NCI-H2196 treated with DMSO at 0.1 percent for 48 hours (cell line): ENCODE measurements around the gene DSE.
"Not testable (repeated sequence)": the region's sequence is repeated elsewhere in the genome, so short reads cannot be mapped to it uniquely, and the experiment has no call there.

ENCODE experiments used
- DNase-seq: peaks from one replicate; lab custom pipeline; 2025; ENCODE audit not compliant: unreplicated experiment; lab: John Stamatoyannopoulos, UW

DSE gene

DNA sequence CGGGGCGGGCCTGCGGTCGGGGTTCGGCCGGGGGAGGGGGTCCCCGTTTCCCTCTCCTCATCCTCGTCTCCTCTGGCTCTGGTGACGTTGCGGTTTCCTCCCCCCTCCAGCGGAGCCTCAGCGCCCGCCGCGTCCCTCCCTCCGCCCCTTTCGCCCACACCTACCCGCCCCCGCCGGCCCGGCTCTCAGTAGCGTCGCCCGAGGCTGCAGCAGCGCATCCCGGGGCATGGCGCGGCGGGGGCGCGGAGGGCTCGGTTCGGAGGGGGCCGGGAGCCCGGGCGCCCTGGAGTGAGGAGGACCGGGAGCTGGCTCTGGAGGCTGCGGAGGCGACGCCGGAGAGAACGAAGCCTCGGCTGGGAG, at the start of gene DSE:
TSS of gene DSE (plus strand) at position 188 of the 360 bp plus-strand sequence. CDS start 28,304 bp downstream, outside the sequence.
- DNase-seq, result no peak

DNA sequence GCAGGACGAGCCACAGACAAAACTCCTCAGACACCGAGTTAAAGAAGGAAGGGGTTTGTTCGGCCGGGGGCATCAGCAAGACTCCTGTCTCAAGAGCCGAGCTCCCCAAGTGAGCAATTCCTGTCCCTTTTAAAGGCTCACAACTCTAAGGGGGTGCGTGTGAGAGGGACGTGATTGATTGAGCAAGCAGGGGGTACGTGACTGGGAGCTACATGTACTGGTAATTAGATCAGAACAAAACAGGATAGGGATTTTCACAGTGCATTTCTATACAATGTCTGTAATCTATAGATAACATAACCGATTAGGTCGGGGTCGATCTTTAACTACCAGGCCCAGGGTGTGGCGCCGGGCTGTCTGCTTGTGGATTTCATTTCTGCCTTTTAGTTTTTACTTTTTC, 48.8 kb upstream of the DSE start:
- DNase-seq, result not testable (repeated sequence)

DNA sequence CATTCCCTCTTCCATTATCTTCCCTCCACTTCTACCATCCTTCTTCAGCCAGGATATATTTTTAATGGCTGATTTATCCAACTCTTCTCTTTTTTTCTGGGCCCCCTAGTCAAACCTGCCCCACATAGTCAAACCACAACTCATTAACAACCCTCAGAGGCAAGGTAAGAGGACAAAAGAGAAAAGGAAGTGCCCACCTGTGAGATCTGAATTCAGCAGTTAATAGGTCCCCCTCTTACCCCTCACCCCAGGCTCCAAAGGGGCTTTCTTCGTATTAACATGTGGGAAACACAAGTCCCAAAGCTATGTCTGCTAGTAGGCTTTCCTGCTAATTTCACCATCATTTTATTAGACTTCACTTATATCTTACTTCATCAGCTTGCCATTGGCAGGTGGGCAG, 46.9 kb upstream of the DSE start:
- DNase-seq, result no peak

DNA sequence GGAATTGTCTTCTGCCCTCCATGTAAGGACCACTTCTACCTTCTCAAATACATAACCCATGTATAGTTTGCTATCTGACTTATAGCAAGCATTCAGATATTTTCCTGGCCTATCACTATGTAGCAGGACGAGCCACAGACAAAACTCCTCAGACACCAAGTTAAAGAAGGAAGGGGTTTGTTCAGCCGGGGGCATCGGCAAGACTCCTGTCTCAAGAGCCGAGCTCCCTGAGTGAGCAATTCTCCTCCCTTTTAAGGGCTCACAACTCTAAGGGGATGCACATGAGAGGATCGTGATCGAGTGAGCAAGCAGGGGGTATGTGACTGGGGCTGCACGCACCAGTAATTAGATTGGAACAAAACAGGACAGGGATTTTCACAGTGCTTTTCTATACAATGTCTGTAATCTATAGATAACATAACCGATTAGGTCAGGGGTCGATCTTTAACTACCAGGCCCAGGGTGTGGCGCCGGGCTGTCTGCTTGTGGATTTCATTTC, 45.1 kb upstream of the DSE start:
- DNase-seq, result not testable (repeated sequence)

DNA sequence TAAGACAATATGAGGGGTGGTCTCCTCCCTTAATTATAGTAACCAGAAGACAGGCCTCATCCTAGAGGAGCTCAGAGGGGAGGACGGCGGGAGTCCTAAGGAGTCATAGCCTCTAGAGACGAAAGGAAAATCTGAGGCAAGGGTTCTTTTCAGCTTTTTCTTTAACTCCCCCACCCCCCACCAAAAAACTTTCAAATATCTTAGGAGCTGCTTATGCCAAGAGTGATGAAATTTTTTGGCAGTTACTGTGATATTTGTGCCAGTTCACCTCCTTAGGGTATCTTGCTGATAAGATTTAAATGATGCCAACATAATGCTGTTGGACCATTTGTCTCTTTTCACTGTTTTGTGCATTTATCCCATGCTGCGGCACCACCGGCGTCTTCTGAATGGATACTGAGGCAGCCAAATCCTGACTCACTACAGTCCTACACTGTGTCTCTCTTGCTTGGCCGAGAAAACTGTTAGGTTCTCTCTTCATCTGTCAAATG, 44.5 kb upstream of the DSE start:
- no peak for DNase-seq

GRCh38 chr6:116326996-116327395, 43.8 kb upstream of the DSE start:
- no peak for DNase-seq

GRCh38 chr6:116327803-116328527, 42.8 kb upstream of the DSE start:
- DNase-seq, result no peak

DNA sequence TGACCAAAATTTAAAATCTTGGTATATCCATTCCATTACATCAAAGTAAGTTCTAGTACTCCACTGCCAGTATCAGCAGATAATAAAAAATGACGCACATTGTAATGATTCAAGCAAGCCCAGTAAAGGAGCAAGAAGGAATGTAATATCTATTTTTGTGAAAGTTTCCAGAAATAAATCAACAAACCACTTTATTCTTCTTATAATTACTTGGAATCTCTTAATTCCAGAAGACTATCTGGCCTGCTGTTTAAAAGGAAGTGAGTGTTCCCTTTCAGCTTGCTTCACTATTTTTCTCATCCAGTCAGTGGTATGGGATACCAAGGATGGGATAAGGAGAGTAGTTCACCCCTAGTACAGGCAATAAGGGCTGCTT, 42.2 kb upstream of the DSE start:
- DNase-seq, result no peak

- no peak for DNase-seq
Observed at GRCh38 chr6:116329156-116329555, 41.6 kb upstream of the DSE start.

- DNase-seq, result no peak
Observed at GRCh38 chr6:116330511-116330910, 40.2 kb upstream of the DSE start.

- no peak for DNase-seq
Observed at GRCh38 chr6:116332096-116332495, 38.7 kb upstream of the DSE start.

DNA sequence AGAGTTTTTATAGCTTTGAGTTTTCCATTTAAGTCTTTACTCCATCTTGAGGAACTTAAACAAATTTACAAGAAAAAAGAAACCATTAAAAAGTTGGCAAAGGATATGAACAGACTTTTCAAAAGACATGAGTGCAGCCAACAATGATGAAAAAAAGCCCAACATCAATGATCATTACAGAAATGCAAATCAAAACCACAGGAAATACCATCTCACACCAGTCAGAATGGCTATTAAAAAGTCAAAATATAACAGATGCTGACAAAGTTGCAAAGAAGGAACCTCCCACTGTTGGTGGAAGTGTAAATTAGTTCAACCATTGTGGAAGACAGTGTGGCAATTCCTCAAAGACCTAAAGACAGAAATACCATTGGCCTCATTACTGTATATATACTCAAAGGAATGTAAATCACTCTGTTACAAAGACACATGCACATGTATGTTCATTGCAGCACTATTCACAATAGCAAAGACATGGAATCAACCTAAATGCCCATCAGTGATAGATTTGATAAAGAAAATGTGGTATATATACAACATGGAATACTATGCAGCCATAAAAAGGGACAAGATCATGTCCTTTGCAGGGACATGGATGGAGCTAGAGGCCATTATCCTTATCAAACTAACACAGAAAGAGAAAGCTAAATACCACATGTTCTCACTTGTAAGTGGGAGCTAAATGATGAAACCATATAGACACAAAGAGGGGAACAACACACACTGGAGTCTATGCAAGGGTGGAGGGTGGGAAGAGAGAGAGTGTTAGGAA, 35.9 kb upstream of the DSE start:
- DNase-seq, result not testable (repeated sequence)

DNA sequence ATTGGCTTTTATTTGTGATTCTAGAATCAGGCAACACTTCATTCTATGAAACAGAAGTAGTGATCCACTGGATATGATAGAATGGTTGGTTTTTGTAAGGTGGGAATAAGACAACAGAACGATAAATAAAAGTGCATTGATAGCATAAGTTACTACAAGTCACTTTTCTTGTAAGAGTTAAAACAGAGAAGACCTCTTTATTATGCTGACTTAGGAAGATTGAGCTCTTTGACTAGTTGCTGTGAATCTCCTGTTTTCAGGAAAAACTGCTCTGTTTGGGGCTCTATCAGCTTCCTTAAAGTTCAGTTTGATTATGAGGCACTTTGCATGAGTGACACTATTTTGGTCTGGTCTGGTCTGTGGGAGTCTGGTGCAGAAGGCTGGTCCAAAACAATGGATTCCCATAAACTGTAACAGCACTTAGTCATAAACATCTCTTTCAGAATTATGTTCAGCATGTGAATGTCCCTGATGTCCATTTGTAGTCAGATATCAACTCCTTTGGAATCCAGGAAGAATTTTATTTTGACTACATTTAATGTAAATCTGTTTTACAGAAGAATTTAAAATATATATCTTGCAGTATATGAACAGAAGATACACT, 35.0 kb upstream of the DSE start:
- no peak for DNase-seq

DNA sequence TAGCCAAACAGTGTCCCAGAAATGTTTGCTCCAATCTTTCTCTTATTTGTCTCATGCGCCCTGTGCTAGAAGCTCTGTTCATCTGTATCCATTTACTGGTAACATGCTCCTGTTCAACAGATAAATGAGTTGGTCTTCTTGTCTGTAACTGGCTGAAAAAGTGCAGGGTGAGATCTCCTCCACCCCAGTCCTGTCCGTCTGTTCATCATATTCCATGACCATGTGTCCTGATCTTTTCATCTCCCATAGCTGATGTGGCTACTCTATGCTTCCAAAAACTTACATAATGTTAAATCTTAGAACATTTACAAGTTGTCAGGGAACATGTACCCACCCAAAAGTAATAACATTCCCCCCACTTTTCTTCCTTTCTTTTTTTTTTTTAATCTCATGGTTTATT, 31.8 kb upstream of the DSE start:
- DNase-seq, result no peak

DNA sequence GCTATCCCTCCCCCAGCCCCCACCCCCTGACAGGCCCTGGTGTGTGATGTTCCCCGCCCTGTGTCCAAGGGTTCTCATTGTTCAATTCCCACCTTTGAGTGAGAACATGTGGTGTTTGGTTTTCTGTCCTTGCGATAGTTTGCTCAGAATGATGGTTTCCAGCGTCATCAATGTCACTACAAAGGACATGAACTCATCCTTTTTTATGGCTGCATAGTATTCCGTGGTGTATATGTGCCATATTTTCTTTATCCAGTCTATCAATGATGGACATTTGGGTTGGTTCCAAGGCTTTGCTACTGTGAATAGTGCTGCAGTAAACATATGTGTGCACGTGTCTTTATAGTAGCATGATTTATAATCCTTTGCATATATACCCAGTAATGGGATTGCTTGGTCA, 30.1 kb upstream of the DSE start:
- DNase-seq, result not testable (repeated sequence)

GRCh38 chr6:116349216-116349615, 21.5 kb upstream of the DSE start:
- DNase-seq, result no peak

DNA sequence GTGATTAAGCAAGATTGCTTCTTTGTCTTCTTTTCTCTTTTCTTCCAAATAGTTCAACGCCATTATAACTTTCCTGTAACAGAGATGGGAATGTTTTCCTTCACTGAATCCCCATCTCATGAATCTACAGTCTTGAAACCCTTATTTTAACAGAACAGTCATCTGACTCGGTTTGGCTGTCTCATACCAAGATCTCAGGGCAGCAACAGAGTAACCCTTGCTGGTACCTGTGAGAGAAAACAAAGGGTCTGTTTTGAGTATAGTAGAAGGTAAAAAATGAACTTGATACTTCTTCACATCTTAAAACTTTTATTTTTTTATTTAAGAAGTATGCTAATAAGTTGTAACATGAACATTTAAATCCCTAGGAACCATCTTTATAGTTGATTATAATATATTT, 19.6 kb upstream of the DSE start:
- no peak for DNase-seq

DNA sequence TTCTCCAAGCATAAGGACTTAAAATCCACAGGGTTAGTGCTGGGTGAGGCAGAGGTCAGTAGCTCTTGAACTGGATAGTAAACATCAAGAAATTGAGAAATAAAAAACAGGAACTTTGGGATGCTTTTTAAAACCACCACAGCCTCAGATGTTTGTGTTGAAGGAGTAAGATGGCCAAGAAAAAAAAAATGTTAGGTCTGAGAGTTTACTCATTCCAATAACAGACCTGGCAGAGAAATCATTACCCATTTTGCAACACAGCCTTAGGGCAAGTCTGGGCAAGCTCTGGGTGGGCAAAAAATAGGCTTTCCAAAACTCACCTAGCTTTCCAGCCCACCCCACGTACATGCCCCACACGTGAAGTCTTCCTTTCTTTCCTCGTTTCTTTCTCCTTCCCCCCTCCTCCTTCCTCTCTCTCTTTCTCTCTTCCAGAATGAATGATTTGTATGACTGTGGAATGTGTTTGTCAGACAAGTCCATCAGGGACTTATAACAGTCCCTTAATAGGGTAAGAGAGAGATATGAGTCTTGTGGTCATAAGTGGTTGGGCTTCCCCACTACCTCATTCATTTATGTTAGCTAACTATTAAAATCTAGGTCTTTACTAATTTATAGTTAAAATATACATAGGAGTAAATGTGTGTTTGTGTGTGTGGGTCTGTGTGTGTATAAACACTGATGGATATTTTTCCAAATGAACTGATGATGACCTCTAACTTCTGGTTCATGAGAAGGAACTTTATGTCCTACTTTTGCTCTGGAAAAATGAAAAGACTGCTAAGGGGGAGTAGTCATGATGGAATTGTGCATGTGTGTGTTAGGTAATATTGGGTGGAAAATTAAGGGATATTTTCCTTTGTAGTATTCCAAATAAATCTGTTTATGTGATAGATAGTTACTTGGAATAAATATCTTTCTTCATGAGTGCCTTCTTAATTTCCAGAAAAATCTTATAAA, 18.0 kb upstream of the DSE start:
- no peak for DNase-seq

DNA sequence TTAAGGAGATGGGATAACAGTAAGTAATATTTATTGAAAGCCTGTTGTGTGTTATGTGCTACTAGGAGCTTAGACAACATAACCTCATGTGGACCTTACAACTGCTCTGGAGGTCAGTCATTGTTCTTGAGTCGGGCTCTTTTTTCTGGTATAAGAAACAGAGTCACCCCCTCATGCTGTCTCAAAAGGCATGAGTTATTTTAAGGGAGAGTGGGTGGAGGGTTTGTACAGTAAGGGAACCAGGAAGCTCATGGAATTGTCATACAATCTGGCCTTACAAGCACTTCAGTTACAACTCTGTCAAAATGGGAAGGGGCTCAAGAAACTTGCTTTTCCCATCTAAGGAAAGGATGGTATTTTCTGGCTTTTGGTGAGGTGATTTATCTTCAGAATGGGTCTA, 16.5 kb upstream of the DSE start:
- no peak for DNase-seq

GRCh38 chr6:116355796-116356195, 15.0 kb upstream of the DSE start:
- DNase-seq, result no peak

DNA sequence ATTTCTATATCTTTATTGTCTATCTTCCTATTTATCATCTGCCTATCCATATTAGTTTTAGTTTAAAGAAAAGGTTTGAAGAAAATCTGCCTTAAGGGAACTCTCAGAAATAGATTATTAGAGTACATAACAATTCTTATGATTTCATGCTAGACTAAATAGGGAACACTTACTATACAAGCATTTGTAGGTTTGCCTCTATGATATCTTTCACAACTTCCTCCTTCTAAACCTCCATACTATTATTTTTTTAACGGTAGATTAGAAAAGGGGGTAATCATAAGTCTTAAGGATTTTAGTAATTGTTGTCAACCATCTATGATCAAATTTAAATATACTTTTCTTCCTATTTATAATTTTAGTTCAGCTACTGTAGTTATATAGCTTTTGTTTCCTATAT, 11.6 kb upstream of the DSE start:
- DNase-seq, result no peak
